B cell (primary cell): ENCODE measurements around the gene TSSC4. TPM values are rescaled to one million over a fixed set of nuclear protein-coding genes. Genes with fewer than 3 reads are reported as not detected.

Source experiments
- ATAC-seq: fragments of 200-7000 bp; cut with Tn5 transposase; one replicate; pipeline ENCODE4 v1.10.0; 2021; ENCODE audit warnings: low read depth, mild to moderate bottlenecking, moderate number of reproducible peaks, moderate library complexity
- CTCF ChIA-PET: fragments of 350-600 bp; sonication (Branson Sonifier 250); formaldehyde crosslinking; loops from one replicate; lab custom pipeline; 2021; ENCODE audit warnings: antibody characterized with exemption, inconsistent platforms; lab: Charles Lee
- POLR2A ChIA-PET: fragments of 350-600 bp; sonication (Branson Sonifier 250); formaldehyde crosslinking; loops from one replicate; lab custom pipeline; 2021; ENCODE audit warnings: antibody characterized with exemption; lab: Charles Lee
- DNase-seq: peaks from one replicate; pipeline ENCODE4 v3.0.0; 2013
- H2AFZ ChIP-seq: 2 replicates; pipeline ENCODE4 v1.6.1; 2012; ENCODE audit warnings: mild to moderate bottlenecking, low read depth, low read length; ENCODE audit not compliant: insufficient read depth, poor library complexity, severe bottlenecking
- H3K27ac ChIP-seq, 2 donors: 1 replicate in 1 of 2; 2 replicates in 1 of 2; pipeline ENCODE4 v1.5.1; 2012 to 2013; ENCODE audit warnings: low read length in 2 of 2, mild to moderate bottlenecking in 2 of 2, moderate library complexity in 1 of 2
- H3K27me3 ChIP-seq, 4 experiments: fragments of 200-600 bp in 1 of 4; sonication (generic) in 1 of 4; replicated peaks in 1 of 4; 1 replicate in 2 of 4; 2 replicates in 2 of 4; pipeline versions ENCODE4 v1.6.1 to v1.7.0; 2013 to 2016; ENCODE audit warnings: low read length in 3 of 4, mild to moderate bottlenecking in 2 of 4, mixed read lengths in 1 of 4, moderate library complexity in 1 of 4; ENCODE audit not compliant: insufficient read depth in 4 of 4, control insufficient read depth in 3 of 4; ENCODE audit errors: control extremely low read depth in 1 of 4
- H3K36me3 ChIP-seq, 2 experiments: replicated peaks in 1 of 2; 1 replicate in 1 of 2; 2 replicates in 1 of 2; pipeline versions ENCODE4 v1.6.1 to v1.7.1; 2013; ENCODE audit warnings: low read length in 1 of 2; ENCODE audit not compliant: insufficient read depth in 2 of 2, control insufficient read depth in 1 of 2; ENCODE audit errors: control extremely low read depth in 1 of 2, extremely low read depth in 1 of 2
- H3K4me1 ChIP-seq, 2 donors: fragments of 200-600 bp in 1 of 2; sonication (generic) in 1 of 2; 1 replicate in 1 of 2; 2 replicates in 1 of 2; pipeline versions ENCODE4 v1.5.1 to v1.6.1; 2013 to 2017; ENCODE audit warnings: low read length in 2 of 2; ENCODE audit not compliant: control insufficient read depth in 2 of 2, insufficient read depth in 2 of 2
- H3K4me2 ChIP-seq: replicated peaks from 2 replicates; pipeline ENCODE3; 2012; ENCODE audit warnings: mild to moderate bottlenecking, low read depth, low read length; ENCODE audit not compliant: poor library complexity, severe bottlenecking
- H3K4me3 ChIP-seq, 5 experiments: fragments of 200-600 bp in 1 of 5; sonication (generic) in 1 of 5; 1 replicate in 3 of 5; 2 replicates in 2 of 5; pipeline versions ENCODE4 v1.5.1 to v1.7.0; 2011 to 2016; ENCODE audit warnings: low read length in 4 of 5, mild to moderate bottlenecking in 4 of 5, low read depth in 2 of 5, control low read depth in 1 of 5, moderate library complexity in 1 of 5; ENCODE audit not compliant: insufficient read depth in 1 of 5; ENCODE audit errors: control extremely low read depth in 1 of 5, extremely low read depth in 1 of 5
- H3K79me2 ChIP-seq: fragments of 200-600 bp; sonication (generic); one replicate; pipeline ENCODE4 v1.6.0; 2016; ENCODE audit warnings: low read length; ENCODE audit not compliant: control insufficient read depth, insufficient read depth
- H3K9ac ChIP-seq: fragments of 200-600 bp; sonication (generic); 2 replicates; pipeline ENCODE4 v1.6.1; 2017; ENCODE audit warnings: mild to moderate bottlenecking, low read length, moderate library complexity
- H3K9me3 ChIP-seq, 3 donors: one replicate each; pipeline versions ENCODE4 v1.6.1 to v1.7.1; 2013; ENCODE audit warnings: low read length in 2 of 3; ENCODE audit not compliant: control insufficient read depth in 2 of 3, insufficient read depth in 1 of 3; ENCODE audit errors: control extremely low read depth in 1 of 3
- H4K20me1 ChIP-seq: 2 replicates; pipeline ENCODE4 v1.6.0; 2012; ENCODE audit warnings: mild to moderate bottlenecking, low read length; ENCODE audit not compliant: insufficient read depth, control insufficient read depth, poor library complexity, severe bottlenecking
- H3K27ac Mint-ChIP-seq: one replicate; pipeline ENCODE4 v1.8.0; 2021; ENCODE audit warnings: mixed read lengths
- H3K27me3 Mint-ChIP-seq: one replicate; pipeline ENCODE4 v1.8.0; 2021; ENCODE audit warnings: mixed read lengths
- H3K4me1 Mint-ChIP-seq: one replicate; pipeline ENCODE4 v1.8.0; 2021; ENCODE audit warnings: mixed read lengths
- H3K4me3 Mint-ChIP-seq: one replicate; pipeline ENCODE4 v1.8.0; 2021; ENCODE audit warnings: mixed read lengths
- H3K9me3 Mint-ChIP-seq: one replicate; pipeline ENCODE4 v1.8.0; 2022; ENCODE audit warnings: mixed read lengths; ENCODE audit not compliant: insufficient read depth
- CTCF ChIP-seq: fragments of 200-600 bp; IDR thresholded peaks from one replicate; pipeline ENCODE4 v1.8.0; 2022; ENCODE audit warnings: antibody characterized with exemption, mild to moderate bottlenecking
- EZH2 ChIP-seq: IDR thresholded peaks from 2 replicates; pipeline ENCODE4 v1.6.1; 2012; ENCODE audit warnings: borderline replicate concordance, low read depth, mild to moderate bottlenecking, moderate library complexity, low read length; ENCODE audit not compliant: insufficient read depth, poor library complexity, severe bottlenecking
- WGBS: methylation state at CpG from one replicate; pipeline ENCODE4 v1.1.5; 2013; ENCODE audit warnings: missing lambda C conversion rate; ENCODE audit not compliant: insufficient coverage; 5-methylcytosine and 5-hydroxymethylcytosine counted together
- intact Hi-C: fragments of 100-400 bp; cut with micrococcal nuclease; formaldehyde crosslinking; loops from one replicate; pipeline ENCODE4 v1.10.0; 2022
- polyA plus RNA-seq: library from polyadenylated mRNA; depleted of rRNA; stranded (reverse); fragments of >200 nt; gene quantifications from 2 replicates; pipeline ENCODE4 v1.2.3, GENCODE V29; 2012
- total RNA-seq, 2 donors: library from RNA; stranded (reverse); fragments of 120-200 nt in 1 of 2; gene quantifications; 1 replicate in 1 of 2; 2 replicates in 1 of 2; pipeline versions ENCODE4 v1.2.3 to v1.2.4, GENCODE V29; 2013 to 2022

TSSC4 gene
- total and polyA plus RNA-seq, 2 donors (not counting 1 experiment from before 2014, with no cell fraction given), result 49.4 to 57.5 TPM

- ATAC-seq, result no peak
- Histone ChIP-seq H4K20me1 (no peaks in the 10 kb centered on the region), H3K27ac (no peak overlapping the region), H3K79me2 (no peaks in the 10 kb centered on the region), H3K27me3 (peaks cover 0 to under 1% (median 0%) of the 10 kb centered on the region in 4 experiments), H3K36me3 (no peaks in the 10 kb centered on the region), H3K4me2 (no peak overlapping the region), H3K4me1 (peaks cover 5 to 13% of the 10 kb centered on the region in 2 donors), H3K9ac (no peak overlapping the region), H3K9me3 (peaks cover 0 to under 1% (median 0%) of the 10 kb centered on the region in 3 donors), H3K4me3 (no peak overlapping the region), H2AFZ (no peak overlapping the region)
- Mint-ChIP-seq H3K4me1 (peaks cover 3% of the 10 kb centered on the region), H3K4me3 (no peak overlapping the region), H3K27me3 (no peaks in the 10 kb centered on the region), H3K9me3 (no peaks in the 10 kb centered on the region), H3K27ac (no peak overlapping the region)
- TF ChIP-seq CTCF (no peak), EZH2 (no peak)
- no peak for DNase-seq
- intact Hi-C loops, result no loop called here
- 83% methylated on average over 34 of the region's 34 CpGs for WGBS
- ChIA-PET CTCF (interaction anchor here (11.1 kb wide), 1 partner anchor 111 kb away, joined by 583 read pairs; the partner anchor contains the start of genes C11orf21 and TSPAN32), POLR2A (no interaction called here)
Observed at GRCh38 chr11:2415601-2416380, 15.2 kb downstream of the TSSC4 start.

GRCh38 chr11:2416765-2417164, 16.2 kb downstream of the TSSC4 start:
- Histone ChIP-seq H3K4me3 (no peak overlapping the region), H3K36me3 (no peaks in the 10 kb centered on the region), H3K4me2 (no peak overlapping the region), H3K4me1 (peaks cover 5 to 15% of the 10 kb centered on the region in 2 donors), H3K27ac (no peak overlapping the region), H2AFZ (no peak overlapping the region), H3K9ac (no peak overlapping the region), H3K9me3 (peaks cover 0 to 2% (median 0%) of the 10 kb centered on the region in 3 donors), H3K27me3 (peaks cover 0 to 3% (median 0%) of the 10 kb centered on the region in 4 experiments), H3K79me2 (no peaks in the 10 kb centered on the region), H4K20me1 (no peaks in the 10 kb centered on the region)
- 88% methylated on average over 15 of the region's 18 CpGs for WGBS
- TF ChIP-seq CTCF (no peak), EZH2 (no peak)
- H3K27ac Mint-ChIP-seq, result no peak overlapping the region
- POLR2A ChIA-PET, result interaction anchor here (0.6 kb wide), 1 partner anchor 33 kb away, joined by 6 read pairs; no protein-coding TSS in a partner anchor
- H3K4me3 Mint-ChIP-seq, result no peak overlapping the region
- DNase-seq (no peak), ATAC-seq (no peak)
- CTCF ChIA-PET, result interaction anchor here (1.0 to 11.1 kb wide), 3 partner anchors 112 to 472 kb away, joined by 3 to 583 read pairs (median 95); partner anchors contain the start of genes C11orf21 and TSPAN32
- no peaks in the 10 kb centered on the region for H3K9me3 Mint-ChIP-seq
- H3K27me3 Mint-ChIP-seq, result no peaks in the 10 kb centered on the region
- intact Hi-C loops, result no loop called here
- H3K4me1 Mint-ChIP-seq, result peaks cover 3% of the 10 kb centered on the region
